Activated B cell treated with CpG ODN at 0.5 μM for 24 hours (primary cell): ENCODE results near the gene CLMP. TPM values are rescaled to one million over a fixed set of nuclear protein-coding genes. Genes with fewer than 3 reads are reported as not detected.
A peak's percentile ranks its signal among the peaks of the same experiment; 100 is the strongest.

Source experiments
- ATAC-seq: fragments of 200-7000 bp; cut with Tn5 transposase; one replicate; pipeline ENCODE4 v1.10.0; 2021; ENCODE audit warnings: low read depth, mild to moderate bottlenecking, moderate library complexity
- CTCF ChIA-PET: fragments of 350-600 bp; sonication (Branson Sonifier 250); formaldehyde crosslinking; loops from one replicate; lab custom pipeline; 2021; ENCODE audit warnings: antibody characterized with exemption; lab: Charles Lee
- POLR2A ChIA-PET: fragments of 350-600 bp; sonication (Branson Sonifier 250); formaldehyde crosslinking; loops from one replicate; lab custom pipeline; 2021; ENCODE audit warnings: antibody characterized with exemption; lab: Charles Lee
- DNase-seq: peaks from one replicate; pipeline ENCODE4 v3.0.0; 2022
- H3K27ac Mint-ChIP-seq: one replicate; pipeline ENCODE4 v1.8.0; 2020; ENCODE audit warnings: mixed read lengths
- H3K27me3 Mint-ChIP-seq: one replicate; pipeline ENCODE4 v1.8.0; 2021; ENCODE audit warnings: mixed read lengths
- H3K36me3 Mint-ChIP-seq: one replicate; pipeline ENCODE4 v1.8.0; 2021; ENCODE audit warnings: low read depth, mixed read lengths
- H3K4me1 Mint-ChIP-seq: one replicate; pipeline ENCODE4 v1.8.0; 2021; ENCODE audit warnings: mixed read lengths
- H3K4me3 Mint-ChIP-seq: one replicate; pipeline ENCODE4 v1.8.0; 2020; ENCODE audit warnings: mild to moderate bottlenecking, mixed read lengths
- H3K9me3 Mint-ChIP-seq: one replicate; pipeline ENCODE4 v1.8.0; 2020; ENCODE audit warnings: mixed read lengths
- CTCF ChIP-seq: fragments of 200-600 bp; IDR thresholded peaks from one replicate; pipeline ENCODE4 v1.8.0; 2022; ENCODE audit warnings: antibody characterized with exemption, mild to moderate bottlenecking
- intact Hi-C: fragments of 100-400 bp; cut with micrococcal nuclease; formaldehyde crosslinking; loops from one replicate; pipeline ENCODE4 v1.15.1; 2024
- total RNA-seq: library from RNA; stranded (reverse); gene quantifications from 2 replicates; pipeline ENCODE4 v1.2.3, GENCODE V29; 2022

CLMP gene
- total RNA-seq, 1 donor from 2014 or later = not detected

GRCh38 chr11:123073343-123074057 lies 121.5 kb downstream of the CLMP start:
- no peak overlapping the region for H3K27ac Mint-ChIP-seq
- DNase-seq (no peak), ATAC-seq (no peak)
- CTCF ChIA-PET = interaction anchor here (2.6 kb wide), 1 partner anchor 19 kb away, joined by 8 read pairs; no protein-coding TSS in a partner anchor
- H3K4me3 Mint-ChIP-seq = no peak overlapping the region
- intact Hi-C loops = no loop called here
- no peaks in the 10 kb centered on the region for H3K27me3 Mint-ChIP-seq
- H3K4me1 Mint-ChIP-seq = peaks cover 42% of the 10 kb centered on the region
- POLR2A ChIA-PET = interaction anchor here (0.6 kb wide), 1 partner anchor 11 kb away, joined by 3 read pairs; the partner anchor contains the start of gene HSPA8
- TF ChIP-seq CTCF = no peak
- no peaks in the 10 kb centered on the region for H3K9me3 Mint-ChIP-seq
- peaks cover 4% of the 10 kb centered on the region for H3K36me3 Mint-ChIP-seq

GRCh38 chr11:123072762-123073161 lies 122.3 kb downstream of the CLMP start:
- peaks cover 46% of the 10 kb centered on the region for H3K4me1 Mint-ChIP-seq
- H3K27me3 Mint-ChIP-seq = no peaks in the 10 kb centered on the region

GRCh38 chr11:123072332-123072761 lies 122.7 kb downstream of the CLMP start:
- ChIA-PET CTCF (interaction anchor here (2.6 kb wide), 1 partner anchor 18 kb away, joined by 8 read pairs; no protein-coding TSS in a partner anchor), POLR2A (interaction anchor here (3.5 kb wide), 1 partner anchor 10 kb away, joined by 30 read pairs; the partner anchor contains the start of gene HSPA8)
- Mint-ChIP-seq H3K4me3 (no peak overlapping the region), H3K4me1 (peaks cover 48% of the 10 kb centered on the region), H3K36me3 (peaks cover 4% of the 10 kb centered on the region), H3K27ac (no peak overlapping the region), H3K9me3 (no peaks in the 10 kb centered on the region), H3K27me3 (no peaks in the 10 kb centered on the region)
- ATAC-seq = no peak
- TF ChIP-seq CTCF = no peak
- intact Hi-C loops = no loop called here
- DNase-seq = no peak

More at GRCh38 chr11:123072762-123073161, 122.3 kb downstream of the CLMP start:
- Mint-ChIP-seq H3K9me3 (no peaks in the 10 kb centered on the region), H3K4me3 (no peak overlapping the region), H3K27ac (no peak overlapping the region), H3K36me3 (peaks cover 4% of the 10 kb centered on the region)
- TF ChIP-seq CTCF = no peak
- ChIA-PET POLR2A (interaction anchor here (3.5 kb wide), 1 partner anchor 10 kb away, joined by 30 read pairs; the partner anchor contains the start of gene HSPA8), CTCF (interaction anchor here (2.6 kb wide), 1 partner anchor 19 kb away, joined by 8 read pairs; no protein-coding TSS in a partner anchor)
- intact Hi-C loops = no loop called here
- DNase-seq = no peak
- ATAC-seq = no peak

GRCh38 chr11:123069908-123070821 lies 124.9 kb downstream of the CLMP start:
- peaks cover 56% of the 10 kb centered on the region for H3K4me1 Mint-ChIP-seq
- peaks cover 9% of the 10 kb centered on the region for H3K36me3 Mint-ChIP-seq
- intact Hi-C loops = loop anchor here (1.0 to 10.0 kb wide), 3 partner anchors 8 to 1615 kb away; partner anchors contain the start of genes HSPA8, SORL1 and SORL1-AS1
- ChIA-PET POLR2A (interaction anchor here (0.9 to 3.5 kb wide), 3 partner anchors 8 to 15 kb away, joined by 5 to 30 read pairs (median 6); partner anchors contain the start of gene HSPA8), CTCF (interaction anchor here (1.4 to 1.6 kb wide), 3 partner anchors 9 to 217 kb away, joined by 3 to 4 read pairs (median 3); no protein-coding TSS in a partner anchor)
- DNase-seq = no peak
- TF ChIP-seq CTCF = no peak
- H3K4me3 Mint-ChIP-seq = peak overlapping the region; percentile 82
- H3K27me3 Mint-ChIP-seq = no peaks in the 10 kb centered on the region
- no peaks in the 10 kb centered on the region for H3K9me3 Mint-ChIP-seq
- peak overlapping the region; percentile 89 for H3K27ac Mint-ChIP-seq
- ATAC-seq = peak; percentile 45
